ENCODE data around the gene PACRG.

PACRG gene

DNA sequence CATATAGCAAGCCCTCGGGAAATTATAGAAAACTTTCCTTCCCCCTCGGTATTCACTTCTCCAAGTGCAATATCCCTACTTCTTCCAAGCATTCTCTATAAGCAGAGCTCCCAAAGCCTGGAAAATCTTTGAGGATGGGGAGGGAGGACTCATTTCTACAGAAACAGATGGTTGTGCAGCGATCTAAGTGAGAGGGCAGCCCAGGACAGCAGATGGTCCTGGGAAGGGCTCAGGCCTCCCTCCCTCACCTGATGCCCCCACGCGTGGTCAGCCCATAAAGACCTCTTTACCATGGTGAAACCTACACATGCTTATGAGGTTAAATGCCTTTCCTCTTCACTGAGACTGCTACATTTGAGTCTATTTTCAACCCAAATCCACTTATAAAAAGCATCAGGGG, 367.1 kb downstream of the PACRG start:
- H3K4me3 ChIP-seq (ENCODE audit: low read depth, low read length) = no peak overlapping the region
- TF ChIP-seq, protein P1, sequence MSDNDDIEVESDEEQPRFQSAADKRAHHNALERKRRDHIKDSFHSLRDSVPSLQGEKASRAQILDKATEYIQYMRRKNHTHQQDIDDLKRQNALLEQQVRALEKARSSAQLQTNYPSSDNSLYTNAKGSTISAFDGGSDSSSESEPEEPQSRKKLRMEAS (IDR thresholded peaks at IDR 0.05; ENCODE audit: low read depth, low read length) = no peak
- TF ChIP-seq POLR2A (IDR thresholded peaks at IDR 0.05; ENCODE audit: extremely low read depth, insufficient read length) (no peak), MYC (IDR thresholded peaks at IDR 0.05; ENCODE audit: low read depth, low read length) (no peak)
- TF ChIP-seq, protein P2, sequence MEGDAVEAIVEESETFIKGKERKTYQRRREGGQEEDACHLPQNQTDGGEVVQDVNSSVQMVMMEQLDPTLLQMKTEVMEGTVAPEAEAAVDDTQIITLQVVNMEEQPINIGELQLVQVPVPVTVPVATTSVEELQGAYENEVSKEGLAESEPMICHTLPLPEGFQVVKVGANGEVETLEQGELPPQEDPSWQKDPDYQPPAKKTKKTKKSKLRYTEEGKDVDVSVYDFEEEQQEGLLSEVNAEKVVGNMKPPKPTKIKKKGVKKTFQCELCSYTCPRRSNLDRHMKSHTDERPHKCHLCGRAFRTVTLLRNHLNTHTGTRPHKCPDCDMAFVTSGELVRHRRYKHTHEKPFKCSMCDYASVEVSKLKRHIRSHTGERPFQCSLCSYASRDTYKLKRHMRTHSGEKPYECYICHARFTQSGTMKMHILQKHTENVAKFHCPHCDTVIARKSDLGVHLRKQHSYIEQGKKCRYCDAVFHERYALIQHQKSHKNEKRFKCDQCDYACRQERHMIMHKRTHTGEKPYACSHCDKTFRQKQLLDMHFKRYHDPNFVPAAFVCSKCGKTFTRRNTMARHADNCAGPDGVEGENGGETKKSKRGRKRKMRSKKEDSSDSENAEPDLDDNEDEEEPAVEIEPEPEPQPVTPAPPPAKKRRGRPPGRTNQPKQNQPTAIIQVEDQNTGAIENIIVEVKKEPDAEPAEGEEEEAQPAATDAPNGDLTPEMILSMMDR (IDR thresholded peaks at IDR 0.05; ENCODE audit: low read depth, low read length) = no peak
- DNase-seq (ENCODE audit: low read depth) = no peak

DNA sequence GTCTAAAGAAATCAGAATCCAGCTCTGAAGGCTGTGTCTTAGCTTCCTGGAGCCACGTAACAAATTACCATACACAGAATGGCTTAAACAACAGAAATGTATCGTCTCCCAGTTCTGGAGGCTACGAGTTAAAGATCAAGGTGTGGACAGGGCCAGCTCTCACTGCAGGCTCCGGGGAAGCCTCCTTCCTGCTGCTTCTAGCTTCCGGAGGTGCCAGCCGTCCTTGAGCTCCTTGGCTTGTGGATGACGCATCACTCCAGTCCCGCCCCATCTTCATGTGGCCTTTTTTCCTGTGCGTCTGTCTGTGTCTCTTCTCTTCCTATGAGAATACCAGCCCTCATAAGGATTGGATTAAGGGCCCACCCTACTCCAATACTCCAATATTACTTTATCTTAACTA, 367.6 kb downstream of the PACRG start:
- no peak for DNase-seq (ENCODE audit: low read depth)
- no peak overlapping the region for H3K4me3 ChIP-seq (ENCODE audit: low read depth, low read length)
- TF ChIP-seq, protein P1 (IDR thresholded peaks at IDR 0.05; ENCODE audit: low read depth, low read length) = no peak
- TF ChIP-seq POLR2A (IDR thresholded peaks at IDR 0.05; ENCODE audit: extremely low read depth, insufficient read length) = no peak
- TF ChIP-seq MYC (IDR thresholded peaks at IDR 0.05; ENCODE audit: low read depth, low read length) = no peak
- TF ChIP-seq, protein P2 (IDR thresholded peaks at IDR 0.05; ENCODE audit: low read depth, low read length) = no peak

DNA sequence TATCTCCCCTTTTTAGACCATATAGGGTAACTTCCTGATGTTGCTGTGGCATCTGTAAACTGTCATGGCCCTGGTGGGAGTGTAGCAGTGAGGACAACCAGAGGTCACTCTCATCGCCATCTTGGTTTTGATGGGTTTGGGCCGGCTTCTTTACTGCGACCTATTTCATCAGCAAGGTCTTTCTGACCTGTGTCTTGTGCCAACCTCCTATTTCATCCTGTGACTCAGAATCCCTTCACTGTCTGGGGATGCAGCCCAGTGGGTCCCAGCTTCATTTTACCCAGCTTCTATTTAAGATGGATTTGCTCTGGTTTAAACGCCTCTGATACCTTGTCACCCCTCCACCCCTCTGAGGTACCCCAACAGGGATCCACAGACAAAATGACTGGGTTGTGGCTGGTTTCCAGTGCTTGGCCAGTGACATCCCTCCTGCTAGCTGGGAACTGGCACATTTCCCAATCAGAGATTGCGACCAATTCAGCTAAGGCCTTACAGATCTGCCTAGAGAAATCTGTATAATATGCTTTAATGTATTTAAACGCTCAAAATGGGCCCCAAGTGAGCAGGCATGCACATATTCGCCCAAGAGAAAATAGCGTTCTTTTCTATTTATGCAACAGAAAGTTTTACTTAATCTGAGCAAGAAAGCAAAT, 371.2 kb downstream of the PACRG start:
- no peak for DNase-seq (ENCODE audit: low read depth)
- TF ChIP-seq MYC (IDR thresholded peaks at IDR 0.05; ENCODE audit: low read depth, low read length) (no peak), POLR2A (IDR thresholded peaks at IDR 0.05; ENCODE audit: extremely low read depth, insufficient read length) (no peak)
- TF ChIP-seq, protein P2 (IDR thresholded peaks at IDR 0.05; ENCODE audit: low read depth, low read length) = no peak
- TF ChIP-seq, protein P1 (IDR thresholded peaks at IDR 0.05; ENCODE audit: low read depth, low read length) = no peak
- no peak overlapping the region for H3K4me3 ChIP-seq (ENCODE audit: low read depth, low read length)

DNA sequence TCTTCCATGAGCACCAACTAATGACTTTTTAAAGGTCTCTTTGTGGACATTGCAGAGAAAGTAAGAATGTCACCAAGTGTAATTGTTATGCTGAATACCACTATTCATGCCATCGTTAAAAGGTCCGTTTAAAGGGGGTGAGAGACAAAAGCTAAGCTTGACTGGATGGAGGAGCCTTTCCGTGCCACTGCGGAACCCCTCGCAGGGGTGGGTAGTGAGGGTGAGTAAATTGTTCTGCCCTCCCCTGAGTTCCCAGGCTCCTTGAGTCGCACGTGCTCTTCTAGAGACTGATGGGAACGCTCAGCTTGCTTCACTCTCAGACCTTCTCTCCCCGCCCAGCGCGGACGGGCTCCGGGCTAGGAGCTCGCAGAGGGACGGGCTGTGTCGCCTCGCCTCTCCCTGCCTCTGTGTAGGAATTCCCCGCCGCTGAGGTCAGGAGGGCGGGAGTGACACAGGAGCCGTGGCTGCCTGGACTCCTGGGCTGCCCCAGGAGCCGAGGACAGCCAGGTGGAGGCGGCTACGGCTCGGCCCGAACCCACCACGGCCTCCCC, 371.9 kb downstream of the PACRG start:
- DNase-seq (ENCODE audit: low read depth) = no peak
- no peak overlapping the region for H3K4me3 ChIP-seq (ENCODE audit: low read depth, low read length)
- no peak for TF ChIP-seq MYC (IDR thresholded peaks at IDR 0.05; ENCODE audit: low read depth, low read length)
- TF ChIP-seq, protein P1 (IDR thresholded peaks at IDR 0.05; ENCODE audit: low read depth, low read length) = no peak
- TF ChIP-seq POLR2A (IDR thresholded peaks at IDR 0.05; ENCODE audit: extremely low read depth, insufficient read length) = no peak
- TF ChIP-seq, protein P2 (IDR thresholded peaks at IDR 0.05; ENCODE audit: low read depth, low read length) = no peak

DNA sequence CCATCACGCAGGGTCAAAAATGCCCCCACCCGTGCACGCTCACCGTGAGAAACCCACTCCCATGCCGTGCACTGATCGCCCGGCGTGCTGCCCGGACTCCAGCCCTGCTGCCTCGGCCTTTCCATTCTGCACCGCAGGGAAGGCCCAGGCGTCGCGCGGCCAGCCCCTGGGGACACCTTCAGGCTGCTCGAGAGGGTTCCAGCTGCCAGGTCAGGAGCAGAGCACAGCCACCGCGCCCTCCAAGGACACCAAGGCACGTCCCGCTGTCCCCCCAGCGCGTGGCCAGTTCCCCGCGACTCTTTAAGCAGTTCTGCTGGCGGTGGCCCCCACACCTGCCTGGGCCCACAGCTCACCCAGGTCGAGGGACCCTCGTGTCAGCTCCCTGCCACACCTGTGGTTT, 372.5 kb downstream of the PACRG start:
- no peak overlapping the region for H3K4me3 ChIP-seq (ENCODE audit: low read depth, low read length)
- TF ChIP-seq, protein P2 (IDR thresholded peaks at IDR 0.05; ENCODE audit: low read depth, low read length) = no peak
- TF ChIP-seq, protein P1 (IDR thresholded peaks at IDR 0.05; ENCODE audit: low read depth, low read length) = no peak
- TF ChIP-seq POLR2A (IDR thresholded peaks at IDR 0.05; ENCODE audit: extremely low read depth, insufficient read length) = no peak
- TF ChIP-seq MYC (IDR thresholded peaks at IDR 0.05; ENCODE audit: low read depth, low read length) = no peak
- DNase-seq (ENCODE audit: low read depth) = no peak

Measured in NB4 (cell line).